Measurements from ENCODE around the gene BEND7.
"Not testable (repeated sequence)": the region's sequence is repeated elsewhere in the genome, so short reads cannot be mapped to it uniquely, and the experiment has no call there.

Gene BEND7

DNA sequence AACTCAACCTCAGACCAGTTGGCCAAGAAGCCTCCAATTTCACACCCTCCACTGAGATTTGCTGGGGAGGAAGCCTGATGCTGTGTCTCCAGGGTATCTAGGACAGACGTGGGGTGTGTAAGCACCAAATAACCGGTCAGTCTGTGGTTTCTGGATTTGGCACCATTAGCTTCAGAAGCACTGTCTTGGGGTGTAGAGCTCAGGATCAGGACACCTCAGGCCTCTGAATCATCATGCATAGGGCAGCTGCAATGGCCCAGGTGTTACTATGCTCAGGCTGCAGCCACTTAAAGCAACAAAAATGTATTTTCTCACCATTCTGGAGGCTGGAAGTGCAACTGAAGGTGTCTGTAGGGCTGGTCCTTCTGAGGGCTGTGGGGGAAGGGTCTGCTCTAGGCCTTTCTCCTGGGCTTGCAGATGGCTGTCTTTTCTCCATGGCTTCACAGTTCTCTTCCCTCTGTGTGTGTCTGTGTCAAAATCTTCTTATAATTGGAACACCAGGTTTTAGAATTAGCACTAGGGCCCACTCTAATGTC, 107.4 kb downstream of the BEND7 start:
- no peak for DNase-seq (ENCODE audit: low spot score)

DNA sequence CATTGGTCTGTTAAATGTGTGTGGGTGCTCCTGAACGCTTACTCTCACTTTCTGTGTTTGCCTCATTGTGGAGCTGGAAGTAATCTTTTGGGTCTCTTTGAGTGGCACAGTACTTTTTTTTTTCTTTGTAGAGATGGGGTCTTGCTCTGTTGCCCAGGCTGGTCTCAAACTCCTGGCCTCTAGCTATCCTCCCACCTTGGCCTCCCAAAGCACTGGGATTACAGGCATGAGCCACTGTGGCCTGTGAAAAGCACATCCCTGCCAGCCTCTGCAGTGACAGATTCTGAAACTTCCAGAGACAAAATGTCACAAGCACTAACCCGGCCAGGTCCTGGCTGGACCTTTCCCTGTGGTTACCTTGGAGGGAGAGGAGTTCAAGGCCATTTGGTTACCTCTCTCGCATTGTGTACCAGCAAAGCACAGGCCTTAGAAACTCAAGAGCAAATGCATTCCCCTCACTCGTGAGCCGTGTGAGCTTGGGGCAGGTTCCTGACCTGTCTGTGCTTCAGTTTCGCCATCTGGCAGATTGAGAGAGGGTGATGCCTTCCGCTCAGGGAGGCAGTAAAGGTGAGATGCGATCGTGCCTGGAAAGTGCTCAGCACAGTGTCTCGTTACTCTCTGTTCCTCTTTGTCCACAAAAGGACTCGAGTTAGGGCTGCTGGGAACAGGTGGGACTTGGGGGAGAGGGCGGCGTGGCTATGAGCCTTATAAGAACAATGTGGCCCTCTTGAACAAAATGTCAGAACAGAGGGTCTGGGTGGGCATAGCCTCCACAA, 108.1 kb downstream of the BEND7 start:
- DNase-seq (ENCODE audit: low spot score): no peak

DNA sequence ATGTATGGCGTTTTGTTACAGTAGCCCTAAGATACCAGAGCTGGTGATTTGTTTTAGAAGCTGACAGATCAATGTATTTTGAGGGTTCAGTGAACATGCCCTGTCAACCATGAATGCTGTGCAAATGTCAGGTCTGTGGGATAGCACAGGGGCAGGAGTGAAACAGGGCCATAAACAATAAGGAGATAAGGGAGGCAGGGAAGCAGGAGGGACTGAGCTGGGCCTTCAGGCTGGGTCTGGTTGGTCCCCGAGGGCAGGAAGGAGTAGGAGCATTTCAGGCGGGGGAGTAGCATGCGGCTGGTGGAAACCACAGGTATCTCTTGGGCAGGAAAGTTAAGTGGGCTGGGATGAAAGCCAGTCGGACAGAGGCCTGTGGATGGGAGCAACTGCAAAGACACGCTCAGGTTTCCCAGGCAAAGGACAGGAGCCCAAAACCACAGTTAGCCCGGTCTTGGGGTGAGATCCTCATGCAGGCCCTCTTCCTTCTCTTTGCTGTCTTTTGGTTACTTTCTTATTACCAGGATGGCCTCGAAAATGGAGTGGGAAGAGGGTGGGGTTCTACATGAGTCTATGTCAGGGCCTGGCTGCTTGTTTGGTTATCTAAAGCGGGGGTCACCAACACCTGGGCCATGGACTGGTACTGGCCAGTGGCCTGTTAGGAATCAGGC, 111.2 kb downstream of the BEND7 start:
- DNase-seq (ENCODE audit: low spot score): peak; percentile 8

DNA sequence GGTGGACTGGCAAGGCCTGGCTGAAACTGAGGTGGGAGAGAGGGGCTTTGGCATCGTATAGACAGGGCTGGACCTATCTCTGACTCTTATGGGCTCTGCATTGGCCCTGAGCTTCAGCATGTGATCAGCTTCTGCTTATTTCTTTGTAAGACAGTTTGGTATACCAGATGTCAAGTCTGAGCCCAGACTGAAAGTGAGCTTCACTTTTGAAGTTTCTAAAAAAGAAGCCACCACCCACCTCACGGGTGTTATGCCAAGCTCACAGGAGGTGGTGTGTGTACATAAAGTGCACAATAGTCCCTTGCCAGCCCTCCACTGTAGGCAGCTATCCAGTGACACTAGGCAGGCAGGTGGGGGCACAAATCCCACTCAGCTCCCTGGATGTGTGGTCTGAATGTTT, 112.1 kb downstream of the BEND7 start:
- DNase-seq (ENCODE audit: low spot score): no peak

DNA sequence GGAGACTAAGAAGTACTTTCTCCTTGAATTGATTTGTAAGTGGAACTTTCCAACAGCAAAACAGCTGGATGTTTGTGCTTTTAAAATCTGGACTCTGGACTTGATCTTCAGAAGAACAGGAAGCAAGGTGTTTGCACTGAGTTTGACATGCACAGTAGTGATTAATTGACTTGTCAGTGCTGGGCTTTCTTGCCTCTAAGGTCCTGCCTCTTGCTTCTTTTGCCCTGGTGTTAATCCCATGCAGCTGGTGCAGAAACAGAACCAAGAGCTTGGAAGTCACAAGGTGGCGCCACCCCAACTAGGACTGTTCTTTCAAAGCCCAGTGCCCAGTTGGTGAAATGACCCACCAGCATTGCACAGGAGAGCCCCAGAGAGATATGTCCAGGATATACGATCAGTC, 114.0 kb downstream of the BEND7 start:
- DNase-seq (ENCODE audit: low spot score): peak; percentile 40

DNA sequence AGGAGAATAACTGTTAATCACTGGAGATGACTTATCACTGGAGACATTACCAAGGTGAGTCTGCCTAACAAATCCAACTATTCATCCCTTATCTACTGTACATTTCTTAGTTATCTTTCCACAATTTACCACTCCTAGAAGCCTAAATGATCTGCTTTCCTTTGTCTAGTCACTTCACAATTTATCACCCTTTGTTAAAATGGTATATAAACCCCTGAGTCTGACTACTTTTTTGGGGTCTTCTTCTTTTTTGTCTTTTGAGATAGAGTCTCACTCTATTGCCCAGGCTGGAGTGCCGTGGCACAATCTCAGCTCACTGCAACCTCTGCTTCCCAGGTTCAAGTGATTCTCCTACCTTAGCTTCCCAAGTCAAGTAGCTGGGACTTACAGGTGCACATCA, 114.7 kb downstream of the BEND7 start:
- no peak for DNase-seq (ENCODE audit: low spot score)

DNA sequence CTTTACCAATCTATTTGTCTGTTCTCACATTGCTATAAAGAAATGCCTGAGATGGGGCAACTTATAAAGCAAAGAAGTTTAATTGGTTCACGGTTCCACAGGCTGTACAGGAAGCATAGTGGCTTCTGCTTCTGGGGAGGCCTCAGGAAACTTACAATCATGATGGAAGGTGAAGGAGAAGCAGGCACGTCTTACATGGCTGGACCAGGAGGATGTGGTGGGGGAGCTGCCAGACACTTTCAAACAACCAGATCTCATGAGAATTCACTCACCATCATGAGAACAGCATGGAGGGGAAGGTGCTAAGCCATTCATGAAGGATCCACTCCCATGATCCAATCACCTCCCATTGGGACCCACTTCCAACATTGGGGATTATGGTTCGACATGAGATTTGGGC, 115.9 kb downstream of the BEND7 start:
- DNase-seq (ENCODE audit: low spot score): no peak

DNA sequence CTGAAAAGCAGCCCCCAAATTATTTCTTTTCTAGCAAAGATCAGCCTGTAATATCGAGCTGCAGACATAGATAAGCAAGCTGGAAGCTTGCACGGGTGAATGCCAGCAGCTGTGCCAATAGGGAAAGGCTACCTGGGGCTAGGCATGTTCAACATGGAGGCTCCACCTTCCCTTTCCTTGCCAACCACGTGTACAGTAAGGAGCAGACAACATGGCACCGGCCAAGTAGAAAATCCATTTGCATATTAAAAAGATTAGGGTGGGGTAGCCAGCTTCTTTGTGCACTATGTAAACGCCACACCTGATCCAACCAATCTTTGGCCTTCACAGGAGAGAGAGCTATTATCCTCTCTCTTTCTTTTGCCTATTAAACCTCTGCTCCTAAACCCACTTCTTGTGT, 124.0 kb downstream of the BEND7 start:
- no peak for DNase-seq (ENCODE audit: low spot score)

DNA sequence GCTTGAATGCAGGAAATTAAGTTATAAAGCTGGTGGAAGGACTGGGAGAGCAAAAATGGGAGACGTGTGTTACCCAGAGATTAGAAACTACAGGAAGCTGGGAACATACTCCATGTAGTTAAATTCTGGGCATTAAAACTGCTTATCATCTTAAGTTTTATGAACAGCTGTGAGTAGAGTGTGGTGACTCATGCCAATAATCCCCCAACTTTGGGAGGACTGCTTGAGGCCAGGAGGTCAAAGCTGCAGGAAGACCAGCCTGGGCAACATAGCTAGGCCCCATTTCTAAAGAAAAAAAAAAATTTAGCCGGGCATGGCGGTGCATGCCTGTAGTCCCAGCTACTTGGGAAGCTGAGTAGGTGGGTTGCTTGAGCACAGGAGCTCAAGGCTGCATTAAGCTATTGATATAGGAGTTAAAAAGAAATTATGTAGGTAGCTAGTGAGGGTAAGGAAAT, 124.5 kb downstream of the BEND7 start:
- DNase-seq (ENCODE audit: low spot score): no peak

DNA sequence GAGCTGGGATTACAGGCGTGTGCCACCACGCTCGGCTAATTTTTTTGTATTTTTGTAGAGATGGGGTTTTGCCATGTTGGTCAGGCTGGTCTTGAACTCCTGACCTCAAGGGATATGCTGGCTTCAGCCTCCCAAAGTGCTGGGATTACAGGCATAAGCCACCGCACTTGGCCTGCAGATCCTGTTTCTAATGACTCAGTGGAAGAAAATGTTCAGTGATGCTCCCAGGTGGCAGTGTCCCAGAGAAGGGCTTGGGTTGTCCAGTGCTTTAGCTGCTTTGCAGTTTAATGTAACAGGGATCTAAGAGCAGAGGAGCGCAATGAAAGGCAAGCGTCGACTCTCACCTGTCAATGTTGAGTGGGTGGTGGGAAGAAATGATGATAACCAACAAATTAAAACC, 125.4 kb downstream of the BEND7 start:
- DNase-seq (ENCODE audit: low spot score): not testable (repeated sequence)

DNA sequence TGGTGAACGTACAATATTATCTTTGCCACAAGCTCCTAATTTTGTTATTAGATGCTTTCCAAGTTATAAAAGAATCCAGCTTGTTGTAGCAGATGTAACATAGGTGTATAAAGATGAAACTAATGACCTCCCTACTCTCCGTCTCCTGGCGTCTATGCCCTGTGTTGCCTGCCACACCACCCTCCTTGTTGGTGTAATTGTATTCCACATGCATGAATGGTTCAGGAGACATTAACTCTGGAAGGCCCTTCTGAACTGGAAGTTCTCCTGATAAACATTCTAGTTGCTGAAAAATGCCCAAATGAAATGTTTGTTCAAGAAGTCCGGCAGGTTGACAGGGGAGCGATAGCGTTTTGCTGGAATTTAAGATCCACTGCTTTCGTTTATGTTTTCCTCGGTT, 126.8 kb downstream of the BEND7 start:
- no peak for DNase-seq (ENCODE audit: low spot score)

DNA sequence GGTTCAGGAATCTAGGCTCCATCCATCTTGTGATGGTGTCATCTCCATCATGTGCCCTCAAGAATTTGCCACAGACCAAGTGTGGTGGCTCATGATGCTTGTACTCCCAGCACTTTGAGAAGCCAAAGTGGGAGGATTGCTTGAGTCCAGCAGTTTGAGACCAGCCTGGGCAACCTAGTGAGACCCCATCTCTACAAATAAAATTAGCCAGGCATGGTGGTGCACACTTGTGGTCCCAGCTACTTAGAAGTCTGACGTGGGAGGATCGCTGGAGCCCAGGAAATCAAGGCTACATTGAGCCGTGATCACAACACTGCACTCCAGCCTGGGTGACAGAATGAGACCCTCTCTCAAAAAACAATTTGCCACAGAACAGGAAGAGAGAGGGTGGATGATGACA, 127.7 kb downstream of the BEND7 start:
- no peak for DNase-seq (ENCODE audit: low spot score)

DNA sequence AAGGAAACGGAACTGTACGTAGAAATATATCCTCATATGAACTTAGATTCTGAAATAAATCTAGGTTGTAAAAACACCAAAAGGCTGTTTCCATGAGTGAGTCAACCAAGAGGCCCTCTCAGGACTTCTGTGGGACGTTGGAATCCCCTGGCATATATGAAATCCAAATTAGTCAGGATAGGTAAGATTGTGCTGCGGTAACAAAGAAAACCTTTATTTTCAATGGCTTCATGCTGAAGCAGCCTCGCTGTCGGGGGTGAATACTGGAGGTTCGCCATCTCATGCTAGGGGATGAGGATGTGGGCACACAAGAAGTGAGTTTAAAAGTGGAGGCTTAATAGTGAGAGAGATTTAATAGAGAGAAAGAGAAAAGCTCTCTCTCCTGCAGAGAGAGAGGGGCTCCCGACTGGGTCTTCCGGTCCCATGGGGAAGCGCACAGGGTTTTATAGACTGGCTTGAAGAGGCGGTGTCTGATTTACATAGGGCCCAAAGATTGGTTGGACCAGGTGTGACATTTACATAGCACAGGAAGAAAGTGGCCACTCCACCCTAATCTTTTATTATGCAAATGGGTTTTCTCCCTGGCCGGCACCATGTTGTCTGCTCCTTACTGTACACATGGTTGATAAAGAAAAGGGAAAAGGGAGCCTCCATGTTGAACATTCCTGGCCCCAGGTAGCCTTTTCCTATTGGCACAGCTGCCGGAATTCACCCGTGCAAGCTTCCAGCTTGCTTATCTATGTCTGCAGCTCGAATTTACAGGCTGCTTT, 128.4 kb downstream of the BEND7 start:
- no peak for DNase-seq (ENCODE audit: low spot score)

DNA sequence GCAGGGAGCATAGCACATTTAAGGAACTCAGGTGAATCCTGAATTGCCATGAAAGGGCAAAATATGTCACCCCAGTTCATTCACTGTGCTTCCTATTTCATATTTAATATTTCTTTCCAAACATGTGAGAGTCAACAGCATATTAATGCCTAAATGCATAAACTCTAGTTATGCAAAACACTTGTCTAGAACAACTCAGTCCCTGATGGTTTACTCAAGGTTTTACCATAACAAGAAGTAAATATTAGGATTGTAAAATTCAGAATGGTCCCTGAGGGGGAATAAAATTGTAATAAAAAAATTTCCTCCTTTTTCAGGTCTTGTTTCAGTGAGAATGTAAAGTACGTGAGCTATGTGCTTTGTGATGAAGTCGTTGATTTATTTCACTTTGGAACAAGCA, 129.1 kb downstream of the BEND7 start:
- DNase-seq (ENCODE audit: low spot score): no peak

DNA sequence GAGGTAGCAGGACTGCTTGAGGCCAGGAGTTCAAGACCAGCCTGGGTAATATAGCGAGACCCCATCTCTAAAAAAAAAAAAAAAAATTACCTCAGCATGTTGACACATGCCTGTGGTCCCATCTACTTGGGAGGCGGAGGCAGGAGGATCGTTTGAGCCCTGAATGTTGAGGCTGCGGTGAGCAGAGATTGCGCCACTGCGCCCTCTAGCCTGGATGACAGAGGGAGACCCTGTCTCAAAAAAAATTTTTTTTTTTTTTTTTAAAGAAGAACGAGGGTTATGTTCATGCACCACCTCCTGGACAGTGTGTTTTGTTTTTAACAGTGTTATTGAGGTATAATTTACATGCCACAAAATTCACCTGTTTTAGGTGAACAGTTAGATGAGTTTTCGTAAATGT, 129.6 kb downstream of the BEND7 start:
- no peak for DNase-seq (ENCODE audit: low spot score)

DNA sequence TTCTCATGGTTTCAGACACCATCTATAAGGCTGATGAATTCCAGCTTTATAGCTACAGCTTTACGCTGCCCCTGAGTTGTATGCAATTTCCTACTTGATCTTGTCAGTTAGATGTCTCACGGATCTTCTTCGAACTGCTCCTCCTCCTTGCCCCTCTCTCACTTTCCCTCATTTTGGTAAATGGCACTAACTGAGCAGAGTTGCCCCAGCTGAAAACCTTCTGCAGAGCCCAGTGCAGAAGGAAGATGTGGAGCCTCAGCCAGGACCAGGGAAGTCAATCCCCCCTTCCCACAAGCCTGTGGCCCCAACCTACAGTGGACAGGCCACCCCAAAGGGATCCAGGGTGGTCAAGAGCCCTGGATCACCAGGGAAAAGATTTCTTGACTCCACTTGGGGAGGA, 131.8 kb downstream of the BEND7 start:
- DNase-seq (ENCODE audit: low spot score): no peak

DNA sequence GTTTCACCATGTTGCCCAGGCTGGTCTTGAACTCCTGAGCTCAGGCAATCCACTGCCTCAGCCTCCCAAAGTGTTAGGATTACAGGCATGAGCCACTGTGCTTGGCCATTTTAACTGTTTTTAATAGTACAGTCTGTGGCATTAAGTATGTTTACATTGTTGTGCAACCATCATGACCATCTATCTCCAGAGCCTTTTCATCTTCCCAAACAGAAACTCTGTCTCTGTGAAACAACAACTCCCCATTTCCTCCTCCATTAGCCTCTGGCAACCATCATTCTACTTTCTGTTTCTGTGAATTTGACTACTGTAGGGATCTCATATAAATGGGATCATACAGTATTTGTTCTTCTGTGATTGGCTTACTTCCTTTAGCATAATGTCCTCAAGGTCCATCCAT, 132.4 kb downstream of the BEND7 start:
- no peak for DNase-seq (ENCODE audit: low spot score)

DNA sequence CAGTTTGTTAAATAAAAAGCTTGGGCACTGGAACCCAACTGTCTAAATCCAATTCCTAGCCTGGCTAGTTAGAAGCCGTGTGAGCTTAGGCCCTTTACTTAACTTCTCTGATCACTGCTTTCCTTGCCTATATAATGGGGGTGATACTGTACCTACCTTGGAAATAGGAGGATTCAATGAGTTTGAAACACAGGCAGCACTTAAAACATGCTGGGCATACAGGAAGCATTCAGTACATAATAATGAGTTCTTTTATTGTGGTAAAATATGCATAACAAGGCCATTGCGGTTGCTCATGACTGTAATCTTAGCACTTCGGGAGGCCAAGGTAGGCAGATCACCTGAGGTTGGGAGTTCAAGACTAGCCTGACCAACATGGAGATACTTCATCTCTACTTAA, 133.3 kb downstream of the BEND7 start:
- no peak for DNase-seq (ENCODE audit: low spot score)

DNA sequence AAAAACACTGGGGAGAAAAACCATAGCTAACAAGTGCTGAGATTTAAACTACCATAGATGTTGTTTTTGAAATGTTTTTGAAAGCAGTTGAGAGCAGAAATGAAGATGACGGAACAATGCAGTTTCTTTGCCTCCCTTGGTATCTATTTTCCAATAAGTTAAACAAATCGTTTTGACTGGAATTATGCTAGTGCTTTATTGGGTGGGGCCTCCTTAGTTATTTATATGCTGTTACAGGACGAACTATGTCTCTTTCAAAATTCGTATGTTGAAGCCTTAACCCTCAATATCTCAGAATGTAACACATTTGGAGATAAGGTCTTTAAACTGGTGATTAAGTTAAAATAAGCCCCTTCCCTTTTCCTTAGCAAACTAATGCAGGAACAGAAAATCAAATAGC, 135.2 kb downstream of the BEND7 start:
- DNase-seq (ENCODE audit: low spot score): no peak

DNA sequence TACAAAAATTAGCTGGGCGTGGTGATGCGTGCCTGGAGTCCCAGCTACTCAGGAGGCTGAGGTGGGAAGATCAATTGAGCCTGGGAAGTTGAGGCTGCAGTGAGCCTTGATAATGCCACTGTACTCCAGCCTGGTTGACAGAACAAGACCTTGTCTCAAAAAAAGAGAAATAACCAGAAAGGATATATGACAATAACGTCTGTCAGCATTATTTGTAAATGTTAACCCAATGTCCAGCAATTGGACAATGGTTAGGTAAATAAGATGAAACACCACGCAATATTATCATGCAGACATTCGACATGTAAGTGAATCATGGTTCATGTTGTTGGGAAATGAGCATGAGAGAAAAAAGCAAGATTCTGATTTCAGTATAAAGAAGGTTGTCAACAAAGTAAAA, 136.1 kb downstream of the BEND7 start:
- no peak for DNase-seq (ENCODE audit: low spot score)
